Kidney epithelial cell (primary cell): ENCODE results near the gene STX3. TPM values are rescaled to one million over a fixed set of nuclear protein-coding genes. Genes with fewer than 3 reads are reported as not detected.

Experiments used
- DNase-seq: peaks from one replicate; pipeline ENCODE4 v3.0.0-alpha.2; 2010; ENCODE audit warnings: low read depth
- H3K27me3 ChIP-seq: 2 replicates; pipeline ENCODE4 v1.6.0; 2011; ENCODE audit warnings: low read length; ENCODE audit not compliant: control insufficient read depth, insufficient read depth
- H3K36me3 ChIP-seq: 2 replicates; pipeline ENCODE4 v1.5.1; 2011; ENCODE audit warnings: low read length; ENCODE audit not compliant: control insufficient read depth, insufficient read depth
- H3K4me3 ChIP-seq: 2 replicates; pipeline ENCODE4 v1.5.1; 2011; ENCODE audit warnings: low read depth, mild to moderate bottlenecking, control low read depth, low read length
- total RNA-seq: library from RNA; depleted of rRNA; stranded (reverse); fragments of >200 nt; gene quantifications from 2 replicates; pipeline ENCODE4 v1.2.3, GENCODE V29; 2015
- TF ChIP-seq, protein P1 (sequence below): IDR thresholded peaks from 2 replicates; pipeline ENCODE4 v1.5.1; 2011; ENCODE audit warnings: mild to moderate bottlenecking, moderate library complexity, low read length, control low read depth, inconsistent platforms; ENCODE audit not compliant: insufficient read depth, poor library complexity, severe bottlenecking

Gene STX3
- total RNA-seq, 1 donor from 2014 or later, result 73.5 TPM

DNA sequence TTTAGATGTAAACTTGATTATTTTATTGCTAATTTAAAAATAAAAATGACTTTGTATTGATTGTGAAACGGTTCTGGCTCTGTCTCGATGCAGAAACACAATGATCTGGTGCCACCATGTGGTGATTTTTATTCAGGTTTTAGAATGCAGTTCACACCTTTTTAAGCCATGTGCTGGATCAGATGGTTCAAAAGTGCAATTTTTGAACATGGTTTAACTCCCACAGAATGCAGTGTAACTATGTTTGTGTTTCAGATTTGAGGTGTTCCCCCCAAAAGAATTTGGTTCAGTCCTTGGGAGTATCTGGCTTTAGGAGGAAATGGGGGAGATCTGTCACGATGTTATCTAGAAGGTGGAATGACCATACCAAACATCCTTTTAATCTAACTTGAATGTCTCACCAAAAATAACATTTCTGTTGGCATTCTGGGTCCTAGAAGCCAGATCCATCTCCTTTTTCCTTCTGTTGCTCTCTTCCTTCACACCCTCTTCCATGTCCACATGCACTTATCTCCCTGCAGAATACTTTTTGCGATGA, 47.5 kb downstream of the STX3 start:
- DNase-seq, result no peak
- no peak overlapping the region for H3K4me3 ChIP-seq

DNA sequence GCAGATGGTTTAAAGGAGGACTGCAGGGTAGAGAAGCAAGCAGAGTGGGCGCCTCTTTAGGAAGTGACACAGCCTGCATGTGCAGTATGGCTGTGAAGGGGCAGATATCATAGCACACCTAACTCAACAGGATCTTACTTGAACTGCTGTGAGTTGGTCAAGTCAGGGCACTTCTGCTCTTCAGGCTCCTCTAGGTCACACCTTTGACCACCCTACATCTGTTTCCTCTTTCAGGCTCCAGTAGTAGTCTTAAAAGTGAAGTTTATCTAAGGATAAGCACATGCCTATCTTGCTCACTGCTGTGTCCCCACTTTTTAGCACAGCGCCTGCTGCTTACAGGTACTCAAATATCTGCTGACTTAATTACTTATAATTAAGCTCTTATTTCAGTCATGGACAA, 48.9 kb downstream of the STX3 start:
- Histone ChIP-seq H3K36me3 (peaks cover 5% of the 10 kb centered on the region), H3K27me3 (no peaks in the 10 kb centered on the region), H3K4me3 (no peak overlapping the region)
- DNase-seq, result no peak
- TF ChIP-seq, protein P1, sequence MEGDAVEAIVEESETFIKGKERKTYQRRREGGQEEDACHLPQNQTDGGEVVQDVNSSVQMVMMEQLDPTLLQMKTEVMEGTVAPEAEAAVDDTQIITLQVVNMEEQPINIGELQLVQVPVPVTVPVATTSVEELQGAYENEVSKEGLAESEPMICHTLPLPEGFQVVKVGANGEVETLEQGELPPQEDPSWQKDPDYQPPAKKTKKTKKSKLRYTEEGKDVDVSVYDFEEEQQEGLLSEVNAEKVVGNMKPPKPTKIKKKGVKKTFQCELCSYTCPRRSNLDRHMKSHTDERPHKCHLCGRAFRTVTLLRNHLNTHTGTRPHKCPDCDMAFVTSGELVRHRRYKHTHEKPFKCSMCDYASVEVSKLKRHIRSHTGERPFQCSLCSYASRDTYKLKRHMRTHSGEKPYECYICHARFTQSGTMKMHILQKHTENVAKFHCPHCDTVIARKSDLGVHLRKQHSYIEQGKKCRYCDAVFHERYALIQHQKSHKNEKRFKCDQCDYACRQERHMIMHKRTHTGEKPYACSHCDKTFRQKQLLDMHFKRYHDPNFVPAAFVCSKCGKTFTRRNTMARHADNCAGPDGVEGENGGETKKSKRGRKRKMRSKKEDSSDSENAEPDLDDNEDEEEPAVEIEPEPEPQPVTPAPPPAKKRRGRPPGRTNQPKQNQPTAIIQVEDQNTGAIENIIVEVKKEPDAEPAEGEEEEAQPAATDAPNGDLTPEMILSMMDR, result no peak

More for the DNA sequence above, 47.5 kb downstream of the STX3 start:
- H3K36me3 ChIP-seq, result peaks cover 5% of the 10 kb centered on the region
- no peaks in the 10 kb centered on the region for H3K27me3 ChIP-seq
- TF ChIP-seq, protein P1, result peak; percentile 56

DNA sequence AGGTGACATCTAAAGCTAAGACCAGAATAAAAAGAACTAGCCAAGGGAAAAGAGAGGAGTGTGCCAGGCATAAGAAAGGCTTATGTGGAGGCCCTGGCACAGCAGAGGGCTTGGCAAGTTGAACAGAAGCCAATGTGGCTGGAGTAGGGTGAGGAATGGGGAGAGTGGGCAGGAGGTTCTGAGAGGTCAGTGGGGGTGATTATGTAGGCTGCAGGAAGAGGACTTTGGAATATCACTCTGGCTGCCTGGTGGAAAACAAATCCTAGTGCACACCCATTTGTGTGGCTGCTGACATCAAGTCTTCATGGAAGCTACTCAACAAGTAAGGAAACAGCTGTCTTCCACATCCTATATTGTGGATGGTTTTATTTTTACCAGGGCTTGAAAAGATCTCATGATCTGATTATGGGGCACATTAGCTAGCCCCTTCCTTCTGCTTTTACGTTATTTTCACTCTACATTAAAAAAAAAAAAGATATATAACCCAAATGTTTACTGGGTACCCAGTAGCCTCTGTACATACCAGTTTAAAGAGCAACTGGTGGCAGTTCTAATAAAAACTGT, 52.0 kb downstream of the STX3 start:
- Histone ChIP-seq H3K36me3 (peaks cover 5% of the 10 kb centered on the region), H3K27me3 (no peaks in the 10 kb centered on the region), H3K4me3 (no peak overlapping the region)
- TF ChIP-seq, protein P1, result no peak
- no peak for DNase-seq

DNA sequence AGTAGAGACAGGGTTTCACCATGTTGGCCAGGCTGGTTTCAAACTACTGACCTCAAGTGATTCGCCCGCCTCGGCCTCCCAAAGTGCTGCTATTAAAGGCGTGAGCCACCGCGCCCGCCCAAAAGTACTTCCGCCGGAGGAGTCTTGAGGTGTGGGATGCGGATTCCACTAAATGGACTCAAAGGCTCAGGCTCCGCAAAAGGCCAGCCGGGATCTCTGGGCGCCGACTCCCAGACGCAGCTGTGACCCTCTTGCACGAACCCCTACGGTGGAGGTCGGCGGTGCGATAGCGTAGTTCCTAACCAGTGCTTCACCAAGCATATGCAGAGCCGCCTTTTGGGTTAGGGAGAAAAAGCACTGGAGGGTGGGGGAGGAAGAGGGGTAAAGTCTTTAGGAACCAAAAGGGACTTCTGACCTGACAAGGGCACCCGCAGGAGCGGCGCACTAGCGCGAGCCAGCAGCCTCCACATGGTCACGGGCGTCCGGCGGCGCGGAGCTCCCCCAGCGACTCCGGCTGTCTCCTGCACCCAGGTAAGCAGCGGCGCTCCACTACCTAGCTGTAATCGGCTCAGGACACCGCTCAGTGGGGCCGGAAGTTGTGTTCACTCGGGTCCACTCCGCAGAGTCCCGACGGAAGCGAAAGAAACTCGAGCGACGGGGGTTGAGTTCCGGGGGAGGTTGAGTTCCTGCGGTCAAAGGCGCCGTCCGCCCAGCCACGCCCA, 55.2 kb downstream of the STX3 start, which contains the start of gene MRPL16:
MRPL16 (minus strand) TSS at position 590 of the 722 bp plus-strand sequence; CDS start at position 470, 120 bp downstream.
- peaks cover 4% of the 10 kb centered on the region for H3K36me3 ChIP-seq
- TF ChIP-seq, protein P1, result peak; percentile 43
- no peaks in the 10 kb centered on the region for H3K27me3 ChIP-seq

DNA sequence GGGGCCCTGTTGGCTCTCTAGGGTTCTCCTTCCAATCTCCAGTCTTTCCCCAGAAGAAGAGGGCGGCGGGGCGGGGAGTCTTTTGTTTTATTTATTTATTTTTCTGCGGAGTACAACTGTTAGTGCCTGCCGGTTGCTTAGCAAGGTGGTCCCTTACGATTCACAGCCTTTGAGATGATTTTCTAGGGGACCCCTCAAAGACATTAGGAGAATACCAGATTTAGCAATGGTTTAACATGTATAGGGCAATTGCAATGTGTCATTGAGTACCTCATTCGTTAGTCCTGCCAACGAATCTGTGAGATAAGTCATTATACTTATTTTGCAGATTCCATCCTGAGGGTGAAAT, 55.7 kb downstream of the STX3 start:
- H3K27me3 ChIP-seq, result no peaks in the 10 kb centered on the region
- TF ChIP-seq, protein P1, result no peak
- no peak for DNase-seq
- H3K36me3 ChIP-seq, result peaks cover 4% of the 10 kb centered on the region
- H3K4me3 ChIP-seq, result peak overlapping the region; percentile 65

More for the DNA sequence above, 55.2 kb downstream of the STX3 start, which contains the start of gene MRPL16:
- DNase-seq, result peak; percentile 42
- peak within 1 kb of the TSS; percentile 65 for H3K4me3 ChIP-seq
